Right ventricle myocardium inferior (tissue), 1 donor: Measurements from ENCODE around the gene FRY. TPM values are rescaled to one million over a fixed set of nuclear protein-coding genes. Genes with fewer than 3 reads are reported as not detected.
"Not testable (repeated sequence)": the region's sequence is repeated elsewhere in the genome, so short reads cannot be mapped to it uniquely, and the experiment has no call there.

ENCODE experiments used
- ATAC-seq: fragments of 200-7000 bp; cut with Tn5 transposase; one replicate; pipeline ENCODE4 v1.9.1; 2020; ENCODE audit warnings: mild to moderate bottlenecking, moderate library complexity
- DNase-seq: peaks from one replicate; pipeline ENCODE4 v3.0.0; 2021; ENCODE audit errors: missing footprints
- intact Hi-C: fragments of 100-400 bp; cut with DNase I; formaldehyde crosslinking; loops from one replicate; pipeline ENCODE4 v1.11.0; 2022
- long read RNA-seq: library from polyadenylated mRNA; unstranded; transcript quantifications from one replicate; pipeline ENCODE4 v2.0.0, GENCODE V29; 2021
- total RNA-seq: library from RNA; stranded (reverse); fragmentation: NEBNext Ultra II Directional; extraction: Animal tissue kit (Norgen Biotek cat#: 25700); gene quantifications from one replicate; pipeline ENCODE4 v1.2.1, GENCODE V29; 2021
- donor health status: DM: no; HTN: yes; CAD: no; lungs with severe emphysema.

The FRY gene
- 146 TPM for total RNA-seq
- long read RNA-seq, partial matches to known transcripts, result 17 of 27 reads
- long read RNA-seq, other reads (novel, unspliced or antisense), result 9 of 27 reads

DNA sequence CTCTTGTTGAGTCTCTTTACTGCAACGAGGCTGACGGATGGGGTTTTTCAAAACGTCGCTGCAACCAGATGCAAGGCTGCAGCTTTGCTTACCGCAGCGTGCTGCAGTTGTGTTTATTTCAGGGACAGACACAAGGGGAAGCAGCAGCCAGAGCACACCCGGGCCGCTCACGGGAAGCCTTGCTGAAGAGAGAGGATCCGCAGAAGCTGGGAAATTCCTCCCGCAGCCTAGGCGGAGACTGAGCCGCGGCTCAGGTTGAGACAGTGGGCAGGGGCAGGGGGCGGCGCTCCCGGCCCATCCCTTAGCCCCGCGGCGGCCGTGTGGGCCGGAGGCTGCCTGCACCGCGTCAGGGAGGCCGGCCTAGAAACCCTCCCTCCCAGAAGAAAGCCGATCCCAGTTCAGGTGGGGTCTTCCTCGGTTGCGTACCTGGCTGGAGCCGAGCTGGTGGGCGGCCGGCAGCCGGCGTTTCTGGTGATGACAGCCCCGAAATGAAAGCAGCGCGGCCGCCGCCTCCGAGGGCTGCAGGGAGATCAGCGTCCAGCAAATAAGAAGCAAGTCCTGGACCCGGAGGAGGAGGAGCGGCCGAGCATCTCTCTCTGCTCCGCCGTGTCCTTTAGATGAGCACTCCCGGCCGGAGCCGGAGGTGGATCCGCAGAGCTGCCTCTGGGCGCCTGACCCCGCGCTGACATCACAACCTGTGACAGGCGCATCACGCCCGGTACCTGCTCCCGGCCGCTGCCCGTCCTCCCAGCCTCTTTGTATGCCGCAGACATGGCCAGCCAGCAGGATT is at the start of gene FRY:
Gene FRY (plus strand): TSS at position 750 of the 790 bp plus-strand sequence. CDS start 22 bp downstream, at position 772.
- ATAC-seq, result peak; percentile 86
- DNase-seq, result peak; percentile 89
- intact Hi-C loops, result no loop called here

DNA sequence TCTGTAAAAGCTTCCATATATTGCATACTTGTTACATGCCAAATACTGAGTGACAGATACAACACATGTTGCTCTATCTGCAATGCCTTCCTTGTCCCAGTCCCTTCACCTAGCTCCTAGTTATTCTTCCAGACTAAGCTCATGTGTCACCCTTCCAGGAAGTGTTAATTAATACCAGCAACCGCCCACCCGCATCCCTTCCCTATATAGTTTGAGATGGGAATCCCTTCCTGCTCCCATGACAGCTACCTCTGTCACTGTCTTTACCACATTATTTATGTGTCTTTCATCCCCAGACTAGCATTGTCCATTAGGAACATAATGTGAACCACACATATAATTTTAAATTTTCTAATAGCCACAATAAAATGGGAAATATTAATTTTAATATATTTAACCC is 49.5 kb upstream of the FRY start:
- intact Hi-C loops, result no loop called here
- ATAC-seq (no peak), DNase-seq (no peak)

DNA sequence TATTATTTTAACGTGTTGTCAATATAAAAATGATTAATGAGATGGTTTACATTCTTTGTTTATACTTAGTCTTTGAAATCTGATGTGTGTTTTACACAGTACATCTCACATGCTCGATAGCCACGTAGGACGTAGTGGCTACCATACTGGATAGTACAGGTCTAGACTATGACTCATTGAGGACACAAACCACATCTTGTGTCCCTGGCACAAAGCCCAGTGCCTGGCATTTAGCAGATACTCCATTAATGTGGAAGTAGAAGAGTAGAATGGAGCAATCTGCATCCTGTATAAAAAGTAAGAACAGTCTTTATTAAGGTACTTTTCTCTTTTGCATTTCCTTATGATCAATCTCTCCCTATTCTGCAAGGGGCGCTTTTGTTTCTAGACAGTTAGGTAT is 49.0 kb upstream of the FRY start:
- peak; percentile 81 for DNase-seq
- ATAC-seq, result peak; percentile 60
- intact Hi-C loops, result no loop called here

DNA sequence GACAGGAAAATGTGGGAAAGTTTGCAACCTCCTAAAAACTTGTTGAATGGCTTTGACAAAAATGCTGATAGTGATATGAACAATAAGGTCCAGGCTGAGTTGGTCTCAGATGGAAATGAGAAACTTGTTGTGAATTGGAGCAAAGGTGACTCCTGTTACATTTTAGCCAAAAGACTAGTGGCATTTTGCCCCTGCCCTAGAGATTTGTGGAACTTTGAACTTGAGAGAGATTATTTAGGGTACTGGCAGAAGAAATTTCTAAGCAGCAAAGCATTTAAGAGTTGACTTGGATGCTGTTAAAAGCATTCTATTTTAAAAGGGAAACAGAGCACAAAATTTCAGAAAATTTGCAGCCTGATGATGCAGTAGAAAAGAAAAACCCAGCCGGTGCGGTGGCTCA is 47.9 kb upstream of the FRY start:
- intact Hi-C loops, ATAC-seq, DNase-seq: not testable (repeated sequence)

DNA sequence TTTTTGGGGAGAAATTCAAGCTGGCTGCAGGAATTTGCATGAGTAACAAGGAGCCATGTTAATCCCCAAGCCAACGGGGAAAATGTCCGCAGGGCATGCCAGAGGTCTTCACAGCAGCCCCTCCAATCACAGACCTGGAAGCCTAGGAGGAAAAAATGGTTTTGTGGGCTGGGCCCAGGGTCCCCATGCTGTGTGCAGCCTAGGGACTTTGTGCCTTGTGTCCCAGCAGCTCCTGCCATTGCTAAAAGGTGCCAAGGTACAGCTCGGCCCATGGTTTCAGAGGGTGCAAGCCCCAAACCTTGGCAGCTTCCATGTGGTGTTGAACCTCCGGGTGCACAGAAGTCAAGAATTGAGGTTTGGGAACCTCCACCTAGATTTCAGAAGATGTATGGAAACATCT is 47.2 kb upstream of the FRY start:
- intact Hi-C loops, DNase-seq, ATAC-seq: not testable (repeated sequence)

DNA sequence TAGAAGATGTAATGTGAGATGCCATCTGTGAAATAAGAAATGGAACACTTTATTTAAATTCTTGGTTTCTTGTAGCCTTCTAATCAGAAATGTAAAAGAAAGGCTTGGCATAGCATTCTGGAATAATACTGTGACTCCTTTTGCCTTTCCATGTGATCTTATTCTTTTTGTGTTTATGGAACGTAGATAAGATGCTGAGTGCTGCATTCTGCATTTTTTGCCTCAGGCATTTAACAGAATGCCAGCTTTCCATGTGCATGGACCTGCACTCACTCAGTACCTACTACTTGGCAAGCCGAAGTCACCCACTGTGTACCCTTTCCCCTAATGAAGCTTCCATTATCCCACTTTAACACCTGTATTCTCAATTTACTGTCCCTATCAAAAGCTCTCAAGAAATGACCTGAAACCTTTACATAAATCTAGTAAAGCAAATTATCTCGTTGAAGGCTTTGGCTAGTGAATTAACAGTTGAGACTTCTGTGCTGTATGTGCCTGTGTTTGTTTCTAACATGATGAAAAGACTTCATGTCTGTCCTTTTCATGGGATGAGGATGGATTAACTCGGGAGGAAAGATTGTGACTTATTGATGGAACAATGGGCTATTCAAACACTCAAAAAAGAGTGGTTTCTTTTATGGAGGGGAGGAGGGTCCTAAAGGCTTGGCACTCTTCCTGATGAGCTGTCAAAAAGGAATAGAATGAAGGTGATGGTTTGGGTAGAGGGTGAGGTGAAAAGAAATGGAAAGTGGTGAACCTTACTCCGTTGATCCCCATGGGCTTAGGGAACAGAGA is 44.7 kb upstream of the FRY start:
- intact Hi-C loops, result no loop called here
- ATAC-seq (no peak), DNase-seq (no peak)

DNA sequence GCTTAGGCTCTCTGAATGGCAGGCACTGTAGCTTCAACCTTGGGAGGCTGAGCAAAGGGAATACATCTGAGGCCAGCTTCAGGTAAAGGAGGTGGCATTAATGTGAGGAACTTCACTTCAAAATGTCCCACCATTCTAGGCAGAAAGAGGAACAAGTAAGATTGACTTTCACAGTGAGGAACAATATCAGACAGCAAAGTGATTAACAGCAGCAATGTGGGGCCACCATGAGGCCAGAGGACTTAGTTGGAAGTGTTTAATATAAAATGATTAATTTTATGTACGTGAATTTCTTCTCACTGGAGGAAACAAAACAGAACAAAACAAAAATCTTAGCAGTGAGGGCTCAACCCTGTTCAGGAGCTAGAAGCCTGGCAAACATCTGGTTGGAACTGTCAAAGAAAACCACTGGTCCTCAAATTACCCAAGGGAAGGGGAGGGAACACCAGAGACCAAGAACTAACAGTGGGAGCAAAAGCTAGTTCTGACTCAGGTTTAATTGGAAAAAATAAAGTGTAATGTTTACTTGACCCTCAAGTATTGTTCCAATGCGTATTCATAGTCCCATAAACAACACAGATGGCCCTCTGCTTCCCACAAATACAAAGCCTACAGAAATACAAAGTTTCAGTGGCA is 43.9 kb upstream of the FRY start:
- ATAC-seq (no peak), DNase-seq (no peak)
- intact Hi-C loops, result no loop called here

DNA sequence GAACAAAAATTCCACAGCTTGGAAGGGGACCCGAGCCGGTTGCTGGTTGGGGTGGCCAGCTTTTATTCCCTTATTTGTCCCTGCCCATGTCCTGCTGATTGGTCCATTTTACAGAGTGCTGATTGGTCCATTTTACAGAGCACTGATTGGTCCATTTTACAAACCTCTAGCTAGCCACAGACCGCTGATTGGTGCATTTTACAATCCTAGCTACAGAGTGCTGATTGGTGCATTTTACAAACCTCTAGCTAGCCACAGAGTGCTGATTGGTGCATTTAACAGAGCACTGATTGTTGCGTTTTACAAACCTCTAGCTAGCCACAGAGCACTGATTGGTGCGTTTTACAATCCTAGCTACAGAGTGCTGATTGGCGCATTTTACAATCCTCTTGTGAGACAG is 37.2 kb upstream of the FRY start:
- intact Hi-C loops, DNase-seq, ATAC-seq: not testable (repeated sequence)

DNA sequence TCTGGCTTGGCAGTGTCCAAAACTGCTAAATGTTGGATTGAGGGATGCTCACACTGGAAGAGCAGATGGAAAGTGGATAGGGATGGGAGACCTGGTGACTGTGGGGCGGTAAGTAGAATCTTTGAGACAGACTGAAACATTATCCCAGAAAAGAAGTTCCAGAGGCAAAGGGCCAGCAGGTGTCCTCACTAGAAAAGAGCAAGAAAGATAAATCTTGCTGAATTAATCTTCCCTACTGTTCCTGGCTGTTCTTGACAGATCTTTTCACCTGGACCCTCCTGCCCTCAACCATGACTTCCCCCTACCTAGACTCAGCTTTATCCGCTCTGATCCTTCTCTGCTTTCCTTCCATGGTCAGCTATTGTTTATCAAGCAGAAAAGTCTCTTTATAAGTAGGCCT is 35.0 kb upstream of the FRY start:
- intact Hi-C loops, result no loop called here
- DNase-seq (no peak), ATAC-seq (no peak)

DNA sequence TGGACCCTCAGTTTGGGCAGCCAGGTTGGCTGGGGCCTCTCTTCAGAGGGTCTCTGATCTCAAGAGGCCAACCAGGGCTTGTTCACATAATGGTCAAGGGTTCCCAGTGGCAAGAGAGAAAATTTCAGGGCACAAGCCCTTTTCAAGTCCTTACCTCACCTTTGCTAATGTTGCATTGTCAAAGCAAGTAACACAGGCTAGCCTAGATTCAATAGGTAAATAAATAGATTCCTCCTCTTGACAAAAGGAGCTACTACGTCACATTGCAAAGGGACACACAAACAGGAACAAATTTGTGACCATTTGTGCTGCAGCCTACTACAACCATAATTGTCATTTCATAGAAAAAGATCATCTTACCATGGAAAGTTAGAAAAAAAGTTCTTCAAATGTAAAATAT is 33.9 kb upstream of the FRY start:
- no peak for ATAC-seq
- intact Hi-C loops, result no loop called here
- no peak for DNase-seq

DNA sequence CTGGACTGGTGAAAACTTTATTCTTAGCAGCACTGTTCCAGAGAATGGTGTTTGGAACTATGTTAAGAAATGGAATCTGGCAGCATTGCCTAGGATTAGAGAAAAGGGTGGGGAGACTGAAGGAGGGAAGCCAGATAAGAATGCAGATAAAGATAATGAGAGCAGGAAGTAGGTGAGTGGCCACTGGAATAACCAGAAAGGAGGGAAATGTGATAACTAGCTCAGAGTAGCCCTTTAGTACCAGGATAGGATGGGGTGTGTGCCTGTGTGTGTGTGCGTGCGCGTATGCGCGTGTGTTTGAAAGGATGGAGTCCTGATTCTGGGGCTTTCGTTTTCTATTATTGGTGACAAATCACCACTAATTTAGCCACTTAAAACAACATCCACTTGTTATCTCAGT is 33.4 kb upstream of the FRY start:
- intact Hi-C loops, result no loop called here
- DNase-seq (no peak), ATAC-seq (no peak)

DNA sequence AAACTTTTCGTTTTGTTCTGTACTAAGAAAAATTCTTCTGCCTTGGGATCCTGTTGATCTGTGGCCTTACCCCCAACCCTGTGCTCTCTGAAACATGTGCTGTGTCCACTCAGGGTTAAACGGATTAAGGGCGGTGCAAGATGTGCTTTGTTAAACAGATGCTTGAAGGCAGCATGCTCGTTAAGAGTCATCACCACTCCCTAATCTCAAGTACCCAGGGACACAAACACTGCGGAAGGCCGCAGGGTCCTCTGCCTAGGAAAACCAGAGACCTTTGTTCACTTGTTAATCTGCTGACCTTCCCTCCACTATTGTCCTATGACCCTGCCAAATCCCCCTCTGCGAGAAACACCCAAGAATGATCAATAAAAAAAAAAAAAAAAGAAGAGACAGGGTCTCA is 30.8 kb upstream of the FRY start:
- ATAC-seq, result not testable (repeated sequence)

DNA sequence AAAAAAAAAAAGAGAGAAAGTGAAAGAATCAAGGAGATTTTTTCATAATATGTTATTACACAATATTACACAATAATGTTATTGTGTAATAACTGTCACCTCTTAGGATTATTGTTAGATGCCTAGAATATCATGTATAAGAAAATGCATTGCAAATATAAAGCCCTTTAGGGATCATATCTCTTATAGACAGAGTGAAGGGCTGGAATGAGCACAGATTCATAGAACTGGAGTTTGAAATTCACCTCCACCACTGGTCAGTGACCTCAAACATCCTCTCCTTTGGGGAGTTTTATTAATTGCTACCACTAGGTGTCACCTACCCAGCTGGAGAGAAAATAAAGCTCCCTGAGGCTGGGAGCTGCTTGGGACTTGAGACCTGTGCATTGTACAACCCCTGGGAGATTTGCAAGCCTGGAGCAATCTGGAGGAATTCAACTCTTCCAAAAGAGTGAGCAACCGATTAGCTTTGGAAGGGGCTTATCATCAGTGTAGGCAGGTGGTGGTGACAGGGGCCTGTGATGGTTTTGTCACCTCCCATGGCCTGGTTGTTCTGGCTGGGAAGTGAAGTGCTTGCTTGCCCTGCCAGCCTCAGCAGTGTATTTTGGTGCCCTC is 30.3 kb upstream of the FRY start:
- ATAC-seq (peak; percentile 86), DNase-seq (no peak)
- intact Hi-C loops, result no loop called here

More for the DNA sequence above, 30.8 kb upstream of the FRY start:
- DNase-seq, intact Hi-C loops: not testable (repeated sequence)

DNA sequence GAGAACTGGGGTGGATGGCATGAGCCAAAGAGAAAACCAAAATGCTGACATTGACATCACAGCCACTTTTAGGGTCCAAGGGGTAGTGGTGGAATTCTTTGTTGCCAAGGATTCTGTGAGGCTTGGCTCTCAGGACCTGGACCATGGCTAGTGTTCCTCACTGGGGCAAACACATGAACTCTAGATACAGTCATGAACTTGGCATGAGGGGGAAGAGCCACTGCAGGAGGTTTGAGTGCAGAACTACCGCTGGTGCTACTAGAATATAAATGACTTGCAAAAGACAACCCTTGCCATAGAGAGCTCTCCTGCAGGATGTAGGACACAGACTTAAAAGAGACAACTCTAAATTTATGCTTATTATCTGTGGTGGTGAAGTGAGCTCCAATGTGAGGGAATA is 29.8 kb upstream of the FRY start:
- intact Hi-C loops, result no loop called here
- no peak for DNase-seq

DNA sequence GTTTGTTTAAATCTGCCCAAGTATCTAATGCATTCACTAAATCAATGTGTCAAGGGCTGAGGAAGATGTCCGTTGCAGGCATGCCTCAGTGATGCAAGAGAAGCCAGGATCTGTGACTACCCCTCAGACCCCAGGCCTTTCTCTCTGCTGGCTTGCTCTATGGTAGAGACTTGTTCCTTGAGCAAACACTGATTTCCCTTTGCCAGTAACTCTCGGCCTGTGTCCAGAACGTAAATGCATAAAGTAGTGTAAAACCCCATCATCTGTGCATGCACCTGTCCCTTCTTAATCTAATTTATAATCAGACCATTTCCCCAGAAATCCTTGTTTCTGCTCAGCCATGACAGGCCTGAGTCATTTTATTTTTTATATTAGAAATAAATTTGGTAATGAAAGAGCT is 28.7 kb upstream of the FRY start:
- intact Hi-C loops, result no loop called here
- ATAC-seq, result no peak
- DNase-seq, result no peak

More for the DNA sequence above, 29.8 kb upstream of the FRY start:
- ATAC-seq, result no peak

DNA sequence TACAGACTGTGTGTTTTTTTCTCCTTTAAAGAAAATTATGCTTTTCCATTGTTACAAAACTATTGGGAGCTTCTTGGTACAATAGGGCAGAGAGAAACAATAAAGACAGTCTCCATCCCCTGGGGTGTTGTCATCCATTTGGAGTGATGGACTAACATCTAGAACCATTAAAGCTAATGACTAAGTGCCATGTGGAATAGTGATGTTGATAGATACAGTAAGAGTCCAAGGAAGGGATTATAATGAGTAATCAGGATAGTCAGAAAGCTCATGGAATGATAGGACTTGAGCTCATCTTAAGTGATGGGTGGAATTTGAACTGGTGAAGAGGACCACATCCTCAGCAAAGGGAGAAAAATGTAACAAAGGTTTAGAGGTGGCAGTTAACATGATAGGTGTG is 24.1 kb upstream of the FRY start:
- ATAC-seq, result no peak
- no peak for DNase-seq
- intact Hi-C loops, result no loop called here

DNA sequence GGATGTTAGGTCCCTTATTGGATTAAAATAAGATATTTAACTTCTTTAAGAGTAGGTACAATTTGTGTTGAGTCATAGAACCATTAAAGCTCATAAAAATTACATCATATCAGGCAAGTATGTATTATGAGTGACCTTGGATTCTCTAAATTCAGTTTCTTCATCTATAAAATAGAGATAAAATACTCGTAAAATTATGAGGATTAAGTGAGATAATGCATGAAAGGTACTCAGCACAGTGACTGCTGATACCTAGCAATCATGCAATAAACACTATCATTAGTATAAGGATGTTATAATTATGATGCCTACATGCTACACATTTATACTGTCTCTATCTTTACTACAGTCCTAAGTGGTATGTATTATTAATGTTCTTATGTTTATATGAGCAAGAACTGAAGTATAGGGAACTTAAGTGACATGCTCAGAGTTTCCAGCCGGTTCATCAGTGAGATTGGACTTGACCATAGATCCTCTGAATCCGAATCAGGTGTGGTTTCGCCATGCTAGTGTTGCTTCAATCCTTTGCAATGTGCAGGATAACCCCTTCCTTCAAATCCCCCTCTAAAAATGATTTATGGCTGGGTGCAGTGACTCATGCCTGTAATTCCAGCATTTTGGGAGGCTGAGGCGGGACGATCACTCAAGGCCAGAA is 22.9 kb upstream of the FRY start:
- intact Hi-C loops, result no loop called here
- no peak for DNase-seq
- no peak for ATAC-seq

DNA sequence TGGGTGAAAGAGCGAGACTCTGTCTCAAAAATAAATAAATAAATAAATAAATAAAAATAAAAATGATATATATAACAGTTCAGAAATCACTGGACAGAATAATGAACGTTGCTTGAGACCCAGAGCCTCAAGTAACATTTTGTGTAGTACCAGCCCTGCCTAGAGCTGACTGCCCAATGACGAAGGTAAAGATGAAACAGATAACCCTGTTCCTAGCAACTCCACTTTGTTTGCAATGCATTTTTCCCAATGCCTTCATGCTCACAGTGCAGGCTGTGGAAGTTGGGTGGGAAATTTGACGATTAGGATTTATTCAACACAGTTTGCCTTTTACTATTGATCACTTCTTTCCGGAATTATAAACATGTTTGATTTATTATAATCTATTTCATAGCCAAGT is 22.2 kb upstream of the FRY start:
- DNase-seq (no peak), ATAC-seq (no peak)
- intact Hi-C loops, result no loop called here

DNA sequence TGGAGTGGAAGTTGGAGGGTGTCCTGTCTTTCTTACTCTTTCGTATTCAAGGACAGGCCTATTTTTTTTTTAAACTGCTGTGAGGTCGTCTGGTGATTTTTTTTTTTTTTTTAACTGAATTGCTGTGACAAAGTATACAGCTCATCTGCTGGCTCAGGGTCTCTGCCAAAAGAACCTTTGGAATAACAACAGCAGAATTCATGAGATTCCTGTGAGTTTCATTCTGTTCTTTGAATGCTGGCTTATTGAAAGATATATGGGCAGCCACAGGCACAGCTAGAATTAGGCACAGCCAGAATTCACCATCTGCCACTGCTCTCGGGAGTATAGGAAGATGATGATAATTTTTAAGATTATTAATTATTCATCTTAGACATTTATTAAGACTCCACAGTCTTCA is 21.4 kb upstream of the FRY start:
- intact Hi-C loops, result no loop called here
- DNase-seq (no peak), ATAC-seq (no peak)
